Spleen (tissue), 11 donors: ENCODE measurements around the gene DCST2. TPM values are rescaled to one million over a fixed set of nuclear protein-coding genes. Genes with fewer than 3 reads are reported as not detected.

Experiments
- DNase-seq: peaks from one replicate; pipeline ENCODE4 v3.0.0-alpha.2; 2020
- H3K27ac ChIP-seq, 8 donors: fragments of 200-600 bp; sonication (generic) in 7 of 8; 1 replicate in 4 of 8; 2 replicates in 4 of 8; pipeline versions ENCODE4 v1.5.0 to v1.8.0; 2016 to 2021; ENCODE audit warnings: inconsistent platforms in 4 of 8, mild to moderate bottlenecking in 4 of 8, moderate library complexity in 1 of 8
- H3K27me3 ChIP-seq, 7 donors: fragments of 200-600 bp; sonication (generic) in 6 of 7; replicated peaks in 1 of 7; 1 replicate in 4 of 7; 2 replicates in 3 of 7; pipeline versions ENCODE4 v1.5.0 to v1.8.0; 2016 to 2021; ENCODE audit warnings: inconsistent platforms in 3 of 7, mild to moderate bottlenecking in 1 of 7
- H3K36me3 ChIP-seq, 6 donors: fragments of 200-600 bp; sonication (generic) in 5 of 6; 1 replicate in 4 of 6; 2 replicates in 2 of 6; pipeline versions ENCODE4 v1.5.0 to v1.8.0; 2016 to 2021; ENCODE audit warnings: inconsistent platforms in 2 of 6
- H3K4me1 ChIP-seq, 6 donors: fragments of 200-600 bp; sonication (generic) in 5 of 6; 1 replicate in 3 of 6; 2 replicates in 3 of 6; pipeline versions ENCODE4 v1.5.0 to v1.8.0; 2016 to 2021; ENCODE audit warnings: inconsistent platforms in 3 of 6
- H3K4me3 ChIP-seq, 8 donors: fragments of 200-600 bp; sonication (generic) in 7 of 8; 1 replicate in 4 of 8; 2 replicates in 4 of 8; pipeline versions ENCODE4 v1.5.0 to v1.8.0; 2016 to 2021; ENCODE audit warnings: inconsistent platforms in 4 of 8, mild to moderate bottlenecking in 4 of 8, moderate library complexity in 2 of 8
- H3K9me3 ChIP-seq, 8 donors: fragments of 200-600 bp; sonication (generic) in 7 of 8; 1 replicate in 4 of 8; 2 replicates in 4 of 8; pipeline versions ENCODE4 v1.5.0 to v1.8.0; 2016 to 2021; ENCODE audit warnings: inconsistent platforms in 4 of 8
- POLR2A ChIP-seq, 3 donors: fragments of 450-650 bp; IDR thresholded peaks; one replicate each; pipeline ENCODE4 v1.5.1; 2017; ENCODE audit warnings: antibody characterized with exemption in 3 of 3, mild to moderate bottlenecking in 1 of 3
- POLR2AphosphoS5 ChIP-seq, 3 donors: sonication (generic); formaldehyde crosslinking; IDR thresholded peaks; one replicate each; pipeline ENCODE4 v1.5.1; 2017; ENCODE audit warnings: antibody characterized with exemption in 3 of 3
- WGBS, 5 donors: extraction: QIAGEN DNeasy Blood & Tissue Kit in 3 of 5; methylation state at CpG; one replicate each; pipeline versions ENCODE4 v1.1.5 to v1.1.7; 2013 to 2018; 5-methylcytosine and 5-hydroxymethylcytosine counted together
- intact Hi-C: fragments of 100-400 bp; cut with DNase I; formaldehyde crosslinking; loops from one replicate; pipeline ENCODE4 v1.15.0; 2023; ENCODE audit warnings: low total_unique reads
- polyA plus RNA-seq, 3 donors: library from polyadenylated mRNA; stranded (reverse); fragments of 200-250 nt; gene quantifications; one replicate each; pipeline ENCODE4 v1.2.1, GENCODE V29; 2013
- total RNA-seq, 7 donors: library from RNA; depleted of rRNA in 3 of 7; stranded (reverse); fragments of >200 nt in 3 of 7; fragmentation: NEBNext Ultra II Directional in 4 of 7; extraction: Animal tissue kit (Norgen Biotek cat#: 25700) in 4 of 7; gene quantifications; one replicate each; pipeline versions ENCODE4 v1.1.0 to v1.2.1, GENCODE V29; 2016 to 2021
- TF ChIP-seq, protein P1 (sequence below), 11 experiments: fragments of 200-600 bp in 7 of 11; fragments of 450-650 bp in 4 of 11; sonication (generic) in 4 of 11; IDR thresholded peaks in 8 of 11; conservative IDR thresholded peaks in 3 of 11; 1 replicate in 7 of 11; 2 replicates in 4 of 11; pipeline versions ENCODE4 v1.4.0 to v1.8.0; 2016 to 2021; ENCODE audit warnings: antibody characterized with exemption in 11 of 11, inconsistent platforms in 4 of 11, mild to moderate bottlenecking in 1 of 11
- donor health status: healthy with polysubstance abuse.
- donor health status: DM: no; HTN: no; CAD: no; lungs with moderate emphysema.
- donor health status: DM: no; HTN: no; CAD: no.
- donor health status: Bipolar disorder and iron deficiency.
- donor health status: healthy.
- donor health status: DM: no; HTN: no; CAD: no.
- donor health status: DM: yes; HTN: yes; CAD: no.

DCST2 gene
- total and polyA plus RNA-seq, 10 donors, result 0.54 to 4.1 (median 1.0) TPM; not detected in 1

DNA sequence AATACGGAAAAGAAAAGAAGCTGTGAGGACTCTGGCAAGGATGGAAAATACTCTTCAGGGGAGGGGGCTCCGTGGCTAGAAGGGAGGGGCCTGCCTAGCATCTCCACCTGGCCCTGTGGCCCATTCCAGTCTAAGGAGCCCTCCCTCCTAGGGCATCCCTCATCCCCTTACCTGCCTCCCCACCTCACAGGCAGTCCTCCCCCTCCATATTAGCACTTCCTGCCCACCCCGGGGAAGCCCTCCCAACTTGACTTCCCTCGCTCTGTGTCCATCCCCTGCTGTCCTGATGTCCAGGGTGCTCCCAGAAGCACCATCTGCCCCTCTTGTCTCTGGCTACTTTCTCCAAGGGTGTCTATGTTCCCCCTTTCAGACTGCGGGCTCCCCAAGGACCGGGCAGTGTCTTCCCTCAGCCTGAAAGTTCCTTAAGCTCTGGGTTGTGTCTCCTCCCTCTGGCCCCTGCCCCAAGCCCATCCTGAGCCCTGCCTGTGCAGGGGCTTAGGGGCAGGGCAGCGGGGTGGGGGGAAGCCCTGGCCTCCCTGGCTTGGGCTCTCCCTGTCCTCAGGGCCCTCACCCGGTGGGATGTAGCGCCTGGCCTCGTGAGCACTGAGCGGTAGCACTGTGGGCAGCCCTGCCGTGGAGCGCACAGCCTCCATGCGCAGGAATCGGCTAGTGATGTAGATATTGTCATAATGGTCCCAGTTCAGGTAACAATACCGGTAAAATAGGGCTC is 3.9 kb downstream of the DCST2 start:
- no peak for DNase-seq
- H3K9me3 ChIP-seq, result no peaks in the 10 kb centered on the region
- intact Hi-C loops, result no loop called here
- H3K27me3 ChIP-seq, result no peaks in the 10 kb centered on the region
- H3K4me3 ChIP-seq, result no peak overlapping the region
- no peaks in the 10 kb centered on the region for H3K36me3 ChIP-seq
- 75 to 92% (median 86%) methylated on average over 9 to 16 of the region's 16 CpGs for WGBS, 5 donors
- H3K4me1 ChIP-seq, result peaks cover 0 to 10% (median 0%) of the 10 kb centered on the region in 6 donors
- H3K27ac ChIP-seq, result no peak overlapping the region
- TF ChIP-seq, protein P1, sequence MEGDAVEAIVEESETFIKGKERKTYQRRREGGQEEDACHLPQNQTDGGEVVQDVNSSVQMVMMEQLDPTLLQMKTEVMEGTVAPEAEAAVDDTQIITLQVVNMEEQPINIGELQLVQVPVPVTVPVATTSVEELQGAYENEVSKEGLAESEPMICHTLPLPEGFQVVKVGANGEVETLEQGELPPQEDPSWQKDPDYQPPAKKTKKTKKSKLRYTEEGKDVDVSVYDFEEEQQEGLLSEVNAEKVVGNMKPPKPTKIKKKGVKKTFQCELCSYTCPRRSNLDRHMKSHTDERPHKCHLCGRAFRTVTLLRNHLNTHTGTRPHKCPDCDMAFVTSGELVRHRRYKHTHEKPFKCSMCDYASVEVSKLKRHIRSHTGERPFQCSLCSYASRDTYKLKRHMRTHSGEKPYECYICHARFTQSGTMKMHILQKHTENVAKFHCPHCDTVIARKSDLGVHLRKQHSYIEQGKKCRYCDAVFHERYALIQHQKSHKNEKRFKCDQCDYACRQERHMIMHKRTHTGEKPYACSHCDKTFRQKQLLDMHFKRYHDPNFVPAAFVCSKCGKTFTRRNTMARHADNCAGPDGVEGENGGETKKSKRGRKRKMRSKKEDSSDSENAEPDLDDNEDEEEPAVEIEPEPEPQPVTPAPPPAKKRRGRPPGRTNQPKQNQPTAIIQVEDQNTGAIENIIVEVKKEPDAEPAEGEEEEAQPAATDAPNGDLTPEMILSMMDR (IDR thresholded peaks at IDR 0.05 in 8 of 11, conservative IDR thresholded peaks at IDR 0.05 in 3 of 11), result no peak
- TF ChIP-seq POLR2A (IDR thresholded peaks at IDR 0.05), result no peak
- no peak for TF ChIP-seq POLR2AphosphoS5 (IDR thresholded peaks at IDR 0.05)

DNA sequence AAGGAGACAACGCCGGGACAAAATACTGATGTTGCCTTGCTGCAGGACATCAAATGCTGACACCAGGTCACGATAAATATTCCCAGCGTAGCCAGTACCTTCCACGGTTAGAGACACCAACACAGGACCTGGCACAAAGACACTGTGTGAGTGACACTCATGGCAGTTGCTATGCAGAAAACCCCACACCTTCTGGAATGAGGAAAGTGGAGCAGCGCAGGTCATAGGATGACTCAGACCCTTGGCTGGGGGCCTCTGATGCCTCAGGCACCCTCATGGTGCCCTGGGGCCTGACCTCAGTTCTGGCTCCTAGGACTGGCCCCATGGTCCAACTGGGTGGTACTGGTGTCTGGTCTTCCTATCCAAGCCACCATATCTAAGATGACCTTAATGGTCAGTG is 7.0 kb downstream of the DCST2 start:
- no peaks in the 10 kb centered on the region for H3K27me3 ChIP-seq
- no peak overlapping the region for H3K4me3 ChIP-seq
- 76 to 95% (median 93%) methylated on average over 6 of the region's 6 CpGs for WGBS, 5 donors
- H3K9me3 ChIP-seq, result no peaks in the 10 kb centered on the region
- no peak for DNase-seq
- intact Hi-C loops, result no loop called here
- TF ChIP-seq, protein P1 (IDR thresholded peaks at IDR 0.05 in 8 of 11, conservative IDR thresholded peaks at IDR 0.05 in 3 of 11), result no peak
- TF ChIP-seq POLR2A (IDR thresholded peaks at IDR 0.05) (no peak), POLR2AphosphoS5 (IDR thresholded peaks at IDR 0.05) (no peak)
- H3K27ac ChIP-seq, result no peak overlapping the region
- peaks cover 0 to 15% (median 0%) of the 10 kb centered on the region in 6 donors for H3K4me1 ChIP-seq
- H3K36me3 ChIP-seq, result no peaks in the 10 kb centered on the region

GRCh38 chr1:155026154-155026553 is 7.4 kb downstream of the DCST2 start:
- WGBS, 5 donors, result 69 to 82% (median 81%) methylated on average over 8 to 9 of the region's 9 CpGs
- TF ChIP-seq POLR2AphosphoS5 (IDR thresholded peaks at IDR 0.05) (no peak), POLR2A (IDR thresholded peaks at IDR 0.05) (no peak)
- TF ChIP-seq, protein P1 (IDR thresholded peaks at IDR 0.05 in 8 of 11, conservative IDR thresholded peaks at IDR 0.05 in 3 of 11), result no peak
- H3K4me1 ChIP-seq, result peaks cover 0 to 15% (median 0%) of the 10 kb centered on the region in 6 donors
- H3K4me3 ChIP-seq, result no peak overlapping the region
- H3K36me3 ChIP-seq, result no peaks in the 10 kb centered on the region
- no peaks in the 10 kb centered on the region for H3K27me3 ChIP-seq
- no peak overlapping the region for H3K27ac ChIP-seq
- intact Hi-C loops, result no loop called here
- DNase-seq, result no peak
- no peaks in the 10 kb centered on the region for H3K9me3 ChIP-seq

DNA sequence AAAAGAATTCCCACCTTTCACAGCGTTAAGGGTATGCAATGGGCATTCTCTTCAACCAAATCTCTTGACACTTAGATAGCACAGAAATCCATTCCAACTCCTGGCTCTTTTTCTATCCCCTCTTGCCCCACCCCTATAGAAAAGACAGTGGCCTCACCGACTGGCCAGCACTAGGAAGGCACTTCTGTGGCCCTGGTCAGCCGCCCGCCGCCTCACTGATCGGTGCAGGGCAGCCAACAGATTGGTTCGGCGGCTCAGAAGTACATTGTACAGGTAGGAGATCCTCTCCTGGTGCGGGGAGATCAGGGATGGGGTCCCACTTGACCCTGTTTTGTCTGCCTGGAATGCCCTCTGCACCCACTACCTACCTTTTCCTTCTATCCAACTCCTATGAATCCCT is 9.3 kb downstream of the DCST2 start:
- no peaks in the 10 kb centered on the region for H3K9me3 ChIP-seq
- TF ChIP-seq POLR2AphosphoS5 (IDR thresholded peaks at IDR 0.05) (no peak), POLR2A (IDR thresholded peaks at IDR 0.05) (no peak)
- TF ChIP-seq, protein P1 (IDR thresholded peaks at IDR 0.05 in 8 of 11, conservative IDR thresholded peaks at IDR 0.05 in 3 of 11), result no peak
- 86 to 92% (median 91%) methylated on average over 7 to 9 of the region's 9 CpGs for WGBS, 5 donors
- H3K4me3 ChIP-seq, result no peak overlapping the region
- H3K27me3 ChIP-seq, result no peaks in the 10 kb centered on the region
- H3K27ac ChIP-seq, result no peak overlapping the region
- intact Hi-C loops, result no loop called here
- H3K36me3 ChIP-seq, result no peaks in the 10 kb centered on the region
- DNase-seq, result no peak
- H3K4me1 ChIP-seq, result peaks cover 0 to 22% (median 3%) of the 10 kb centered on the region in 6 donors
